Type B pancreatic cell (in vitro differentiated cells): ENCODE measurements around the gene ADD3. TPM values are rescaled to one million over a fixed set of nuclear protein-coding genes. Genes with fewer than 3 reads are reported as not detected.

Experiments used
- DNase-seq: peaks from one replicate; pipeline ENCODE4 v3.0.0; 2021; ENCODE audit warnings: mixed read lengths; ENCODE audit not compliant: unreplicated experiment; ENCODE audit errors: extremely low spot score
- H3K27ac Mint-ChIP-seq: 2 replicates; pipeline ENCODE4 v1.8.0; 2021; ENCODE audit warnings: mild to moderate bottlenecking, mixed read lengths
- H3K27me3 Mint-ChIP-seq: 2 replicates; pipeline ENCODE4 v1.8.0; 2021; ENCODE audit warnings: mixed read lengths
- H3K36me3 Mint-ChIP-seq: 2 replicates; pipeline ENCODE4 v1.8.0; 2021; ENCODE audit warnings: mixed read lengths
- H3K4me1 Mint-ChIP-seq: one replicate; pipeline ENCODE4 v1.8.0; 2021; ENCODE audit warnings: mixed read lengths; ENCODE audit not compliant: unreplicated experiment
- H3K4me3 Mint-ChIP-seq: 2 replicates; pipeline ENCODE4 v1.8.0; 2021; ENCODE audit warnings: mild to moderate bottlenecking, mixed read lengths
- H3K9me3 Mint-ChIP-seq: 2 replicates; pipeline ENCODE4 v1.8.0; 2021; ENCODE audit warnings: mixed read lengths
- total RNA-seq: library from RNA; stranded (reverse); gene quantifications from 2 replicates; pipeline ENCODE4 v1.2.1, GENCODE V29; 2021; ENCODE audit warnings: low replicate concordance
- TF ChIP-seq, protein P1 (sequence below): fragments of 200-600 bp; sonication (generic); conservative IDR thresholded peaks from 2 replicates; pipeline ENCODE4 v1.5.0; 2021; ENCODE audit warnings: antibody characterized with exemption, mild to moderate bottlenecking

The ADD3 gene
- total RNA-seq, 1 donor from 2014 or later = 183 TPM

GRCh38 chr10:110007161-110007700, 553 bp upstream of the ADD3 start:
- no peaks in the 10 kb centered on the region for H3K27me3 Mint-ChIP-seq
- TF ChIP-seq, protein P1, sequence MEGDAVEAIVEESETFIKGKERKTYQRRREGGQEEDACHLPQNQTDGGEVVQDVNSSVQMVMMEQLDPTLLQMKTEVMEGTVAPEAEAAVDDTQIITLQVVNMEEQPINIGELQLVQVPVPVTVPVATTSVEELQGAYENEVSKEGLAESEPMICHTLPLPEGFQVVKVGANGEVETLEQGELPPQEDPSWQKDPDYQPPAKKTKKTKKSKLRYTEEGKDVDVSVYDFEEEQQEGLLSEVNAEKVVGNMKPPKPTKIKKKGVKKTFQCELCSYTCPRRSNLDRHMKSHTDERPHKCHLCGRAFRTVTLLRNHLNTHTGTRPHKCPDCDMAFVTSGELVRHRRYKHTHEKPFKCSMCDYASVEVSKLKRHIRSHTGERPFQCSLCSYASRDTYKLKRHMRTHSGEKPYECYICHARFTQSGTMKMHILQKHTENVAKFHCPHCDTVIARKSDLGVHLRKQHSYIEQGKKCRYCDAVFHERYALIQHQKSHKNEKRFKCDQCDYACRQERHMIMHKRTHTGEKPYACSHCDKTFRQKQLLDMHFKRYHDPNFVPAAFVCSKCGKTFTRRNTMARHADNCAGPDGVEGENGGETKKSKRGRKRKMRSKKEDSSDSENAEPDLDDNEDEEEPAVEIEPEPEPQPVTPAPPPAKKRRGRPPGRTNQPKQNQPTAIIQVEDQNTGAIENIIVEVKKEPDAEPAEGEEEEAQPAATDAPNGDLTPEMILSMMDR = no peak
- no peak overlapping the region for H3K4me3 Mint-ChIP-seq

GRCh38 chr10:110008518-110009339, 945 bp downstream of the ADD3 start:
- Mint-ChIP-seq H3K27me3 (no peaks in the 10 kb centered on the region), H3K36me3 (peaks cover 2% of the 10 kb centered on the region), H3K9me3 (peaks cover under 1% of the 10 kb centered on the region), H3K4me3 (no peak overlapping the region), H3K27ac (peak overlapping the region; percentile 84), H3K4me1 (peaks cover 51% of the 10 kb centered on the region)
- TF ChIP-seq, protein P1 = no peak
- DNase-seq = no peak

More at GRCh38 chr10:110007161-110007700, 553 bp upstream of the ADD3 start:
- H3K9me3 Mint-ChIP-seq = no peaks in the 10 kb centered on the region
- no peak for DNase-seq
- no peaks in the 10 kb centered on the region for H3K36me3 Mint-ChIP-seq
- no peak overlapping the region for H3K27ac Mint-ChIP-seq
- peaks cover 47% of the 10 kb centered on the region for H3K4me1 Mint-ChIP-seq

DNA sequence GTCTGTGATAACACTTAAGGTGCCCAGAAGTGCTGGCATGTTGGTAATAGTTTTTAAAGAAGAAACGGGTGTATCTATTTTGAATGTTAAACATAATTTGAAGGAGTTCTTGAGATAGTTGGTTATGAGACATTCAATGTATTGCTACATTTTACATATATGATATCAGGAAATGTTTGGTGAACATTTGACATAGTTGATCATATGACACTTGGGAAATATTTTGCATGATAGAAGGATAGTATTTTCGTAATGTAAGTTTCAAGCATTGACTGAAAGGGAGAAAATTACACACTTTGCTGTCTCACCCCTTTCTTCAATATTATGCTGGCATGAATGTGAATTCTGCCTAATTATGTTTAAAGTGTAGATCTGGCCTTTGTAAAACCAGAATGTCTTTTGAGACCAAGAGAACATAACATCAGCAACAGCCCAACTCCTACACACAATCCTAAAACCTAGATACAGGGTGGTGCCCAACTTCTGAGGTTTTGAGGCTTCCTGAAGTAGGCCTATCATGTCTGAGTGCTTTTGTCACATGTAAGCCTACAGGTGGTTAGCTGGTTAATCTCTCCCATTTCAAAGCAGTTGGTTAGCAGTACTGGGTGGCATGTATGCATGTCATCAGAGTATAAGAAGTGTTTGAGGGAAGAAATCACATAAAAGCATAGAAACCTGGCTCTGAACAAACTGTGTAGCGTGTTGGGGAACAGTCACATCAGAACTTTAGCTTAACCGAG, 2.1 kb downstream of the ADD3 start:
- TF ChIP-seq, protein P1 = no peak
- H3K36me3 Mint-ChIP-seq = peaks cover 7% of the 10 kb centered on the region
- no peak for DNase-seq
- H3K4me3 Mint-ChIP-seq = no peak overlapping the region
- H3K4me1 Mint-ChIP-seq = peaks cover 52% of the 10 kb centered on the region
- peaks cover 5% of the 10 kb centered on the region for H3K9me3 Mint-ChIP-seq
- H3K27ac Mint-ChIP-seq = peak overlapping the region; percentile 84
- H3K27me3 Mint-ChIP-seq = no peaks in the 10 kb centered on the region

- peaks cover 7% of the 10 kb centered on the region for H3K36me3 Mint-ChIP-seq
- peaks cover 5% of the 10 kb centered on the region for H3K9me3 Mint-ChIP-seq
- H3K27ac Mint-ChIP-seq = peak overlapping the region; percentile 84
- H3K4me1 Mint-ChIP-seq = peaks cover 55% of the 10 kb centered on the region
- H3K4me3 Mint-ChIP-seq = no peak overlapping the region
- H3K27me3 Mint-ChIP-seq = no peaks in the 10 kb centered on the region
- TF ChIP-seq, protein P1 = no peak
- DNase-seq = no peak
Observed at GRCh38 chr10:110010486-110011378, 2.9 kb downstream of the ADD3 start.

GRCh38 chr10:110011681-110012080, 3.9 kb downstream of the ADD3 start:
- H3K36me3 Mint-ChIP-seq = peaks cover 10% of the 10 kb centered on the region
- no peak for DNase-seq
- H3K27me3 Mint-ChIP-seq = no peaks in the 10 kb centered on the region
- peaks cover 65% of the 10 kb centered on the region for H3K4me1 Mint-ChIP-seq
- peak overlapping the region; percentile 71 for H3K4me3 Mint-ChIP-seq
- peak overlapping the region; percentile 67 for H3K27ac Mint-ChIP-seq
- H3K9me3 Mint-ChIP-seq = peaks cover 5% of the 10 kb centered on the region
- TF ChIP-seq, protein P1 = no peak
